ENCODE data around the gene SMARCD2.

Gene SMARCD2

DNA sequence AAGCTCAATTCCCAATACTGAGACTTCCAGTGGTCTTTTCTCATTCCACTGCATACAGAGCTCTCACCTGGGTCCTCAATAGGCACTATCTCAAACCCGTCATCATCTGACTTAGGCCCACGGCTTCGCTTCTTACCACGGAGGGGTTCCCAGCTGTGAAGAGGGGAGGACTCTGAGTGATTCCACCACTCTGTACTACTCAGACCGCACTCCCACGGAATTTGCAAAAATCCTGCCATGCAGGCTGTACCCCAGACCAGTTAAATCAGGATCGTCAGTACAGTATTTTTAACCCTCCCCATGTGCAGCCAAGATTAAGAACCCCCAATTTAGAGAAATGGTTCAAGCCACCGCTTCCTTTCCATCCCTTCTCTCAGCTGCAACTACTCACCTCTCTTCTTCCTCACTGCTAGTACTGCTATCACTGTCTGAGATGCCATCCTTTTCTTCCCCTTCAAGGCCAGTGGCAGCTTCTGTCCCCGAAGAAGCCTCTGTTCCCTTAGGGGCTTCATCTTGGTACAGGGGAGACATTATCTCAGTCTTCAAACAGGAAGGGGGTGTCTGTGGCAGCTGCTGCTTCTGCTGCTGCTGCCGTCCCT is 21.4 kb downstream of the SMARCD2 start:
- TF ChIP-seq FOXP2 (optimal IDR thresholded peaks at IDR 0.05; ENCODE audit: borderline replicate concordance, extremely low read depth, extremely low read length, insufficient read depth): no peak
- TF ChIP-seq SIN3A (IDR thresholded peaks at IDR 0.05; ENCODE audit: borderline replicate concordance, insufficient read depth, low read length): no peak
- TF ChIP-seq, protein P1, sequence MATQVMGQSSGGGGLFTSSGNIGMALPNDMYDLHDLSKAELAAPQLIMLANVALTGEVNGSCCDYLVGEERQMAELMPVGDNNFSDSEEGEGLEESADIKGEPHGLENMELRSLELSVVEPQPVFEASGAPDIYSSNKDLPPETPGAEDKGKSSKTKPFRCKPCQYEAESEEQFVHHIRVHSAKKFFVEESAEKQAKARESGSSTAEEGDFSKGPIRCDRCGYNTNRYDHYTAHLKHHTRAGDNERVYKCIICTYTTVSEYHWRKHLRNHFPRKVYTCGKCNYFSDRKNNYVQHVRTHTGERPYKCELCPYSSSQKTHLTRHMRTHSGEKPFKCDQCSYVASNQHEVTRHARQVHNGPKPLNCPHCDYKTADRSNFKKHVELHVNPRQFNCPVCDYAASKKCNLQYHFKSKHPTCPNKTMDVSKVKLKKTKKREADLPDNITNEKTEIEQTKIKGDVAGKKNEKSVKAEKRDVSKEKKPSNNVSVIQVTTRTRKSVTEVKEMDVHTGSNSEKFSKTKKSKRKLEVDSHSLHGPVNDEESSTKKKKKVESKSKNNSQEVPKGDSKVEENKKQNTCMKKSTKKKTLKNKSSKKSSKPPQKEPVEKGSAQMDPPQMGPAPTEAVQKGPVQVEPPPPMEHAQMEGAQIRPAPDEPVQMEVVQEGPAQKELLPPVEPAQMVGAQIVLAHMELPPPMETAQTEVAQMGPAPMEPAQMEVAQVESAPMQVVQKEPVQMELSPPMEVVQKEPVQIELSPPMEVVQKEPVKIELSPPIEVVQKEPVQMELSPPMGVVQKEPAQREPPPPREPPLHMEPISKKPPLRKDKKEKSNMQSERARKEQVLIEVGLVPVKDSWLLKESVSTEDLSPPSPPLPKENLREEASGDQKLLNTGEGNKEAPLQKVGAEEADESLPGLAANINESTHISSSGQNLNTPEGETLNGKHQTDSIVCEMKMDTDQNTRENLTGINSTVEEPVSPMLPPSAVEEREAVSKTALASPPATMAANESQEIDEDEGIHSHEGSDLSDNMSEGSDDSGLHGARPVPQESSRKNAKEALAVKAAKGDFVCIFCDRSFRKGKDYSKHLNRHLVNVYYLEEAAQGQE (IDR thresholded peaks at IDR 0.05; ENCODE audit: insufficient read depth in 1 of 2, low read depth in 2 of 2, low read length in 2 of 2): no peak
- TF ChIP-seq POLR2AphosphoS5 (IDR thresholded peaks at IDR 0.05; ENCODE audit: low read depth, low read length): no peak; the same call in 1 of the 2 replicates
- TF ChIP-seq TAF1 (IDR thresholded peaks at IDR 0.05; ENCODE audit: borderline replicate concordance, insufficient read depth, low read length): no peak

DNA sequence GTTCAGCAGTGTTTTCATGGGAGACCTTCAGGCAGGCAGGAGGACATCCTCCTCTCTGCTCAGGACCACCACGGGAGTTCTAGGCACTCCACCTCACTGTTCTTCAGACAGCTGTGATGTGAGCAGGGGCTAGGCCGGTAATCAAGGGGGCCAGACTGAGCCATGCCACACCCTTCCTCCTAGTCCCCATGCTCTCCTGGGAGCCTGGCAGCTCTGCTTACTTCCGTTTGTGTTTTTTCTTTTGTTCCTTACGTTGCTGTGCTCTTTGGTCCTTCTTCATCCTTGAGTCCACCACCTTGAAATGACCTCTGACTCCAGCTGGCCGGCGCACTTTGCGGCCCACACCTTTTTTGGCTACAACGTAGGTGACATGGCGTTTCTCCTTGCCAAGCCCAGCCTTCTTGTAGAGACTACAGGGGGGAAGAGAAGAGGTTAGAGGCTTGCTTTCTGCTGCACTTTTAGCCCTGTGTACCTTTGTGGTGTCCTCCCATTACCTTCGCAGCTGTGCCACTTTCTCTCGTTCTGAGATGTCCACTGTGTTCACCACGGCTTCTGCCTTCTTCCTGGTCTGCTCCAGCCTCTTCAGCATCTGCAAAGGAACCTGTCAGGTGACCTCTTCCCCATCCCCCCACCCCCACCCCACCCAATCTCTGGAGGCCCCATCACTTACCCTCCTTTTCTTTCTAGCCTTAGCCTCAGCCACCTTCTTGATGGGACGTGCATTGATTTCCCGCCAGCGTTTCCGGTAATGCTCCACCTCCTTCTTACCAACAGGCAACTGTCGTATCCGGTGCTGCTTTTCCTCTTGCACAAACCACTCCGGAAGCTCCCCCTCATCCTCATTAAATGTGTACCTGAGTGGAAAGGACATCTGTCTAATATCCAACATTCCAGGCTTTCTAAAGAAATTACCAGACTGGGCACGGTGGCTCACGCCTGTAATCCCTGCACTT is 22.6 kb downstream of the SMARCD2 start:
- TF ChIP-seq, protein P1 (IDR thresholded peaks at IDR 0.05; ENCODE audit: insufficient read depth in 1 of 2, low read depth in 2 of 2, low read length in 2 of 2): no peak
- TF ChIP-seq TAF1 (IDR thresholded peaks at IDR 0.05; ENCODE audit: borderline replicate concordance, insufficient read depth, low read length) (no peak), SIN3A (IDR thresholded peaks at IDR 0.05; ENCODE audit: borderline replicate concordance, insufficient read depth, low read length) (no peak), POLR2AphosphoS5 (IDR thresholded peaks at IDR 0.05; ENCODE audit: low read depth, low read length) (0 out of 2 replicates have a peak, but pooled peaks have one; percentile 45)

DNA sequence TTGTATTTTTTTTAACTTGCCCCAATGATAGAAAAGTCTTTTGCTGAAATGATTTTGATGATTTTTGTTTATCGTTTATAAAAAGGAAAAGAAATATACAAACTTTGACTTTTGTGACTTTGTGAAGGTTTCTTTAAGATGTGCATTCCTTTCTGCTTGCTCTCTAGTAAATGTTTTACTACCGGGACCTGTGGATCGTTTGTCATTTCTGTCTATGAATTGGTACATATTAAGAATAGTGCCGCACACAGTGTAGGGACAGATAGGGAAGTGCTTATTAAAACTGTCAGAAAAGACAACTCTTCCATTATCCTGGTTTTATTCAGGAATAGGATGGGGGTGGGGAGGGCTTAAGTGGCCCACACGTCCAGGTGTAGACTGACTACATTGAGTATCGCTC is 23.4 kb downstream of the SMARCD2 start:
- TF ChIP-seq, protein P1 (IDR thresholded peaks at IDR 0.05; ENCODE audit: insufficient read depth in 1 of 2, low read depth in 2 of 2, low read length in 2 of 2): no peak
- TF ChIP-seq SIN3A (IDR thresholded peaks at IDR 0.05; ENCODE audit: borderline replicate concordance, insufficient read depth, low read length): no peak
- no peak for TF ChIP-seq TAF1 (IDR thresholded peaks at IDR 0.05; ENCODE audit: borderline replicate concordance, insufficient read depth, low read length)
- TF ChIP-seq POLR2AphosphoS5 (IDR thresholded peaks at IDR 0.05; ENCODE audit: low read depth, low read length): no peak
- no peak for TF ChIP-seq FOXP2 (optimal IDR thresholded peaks at IDR 0.05; ENCODE audit: borderline replicate concordance, extremely low read depth, extremely low read length, insufficient read depth)

DNA sequence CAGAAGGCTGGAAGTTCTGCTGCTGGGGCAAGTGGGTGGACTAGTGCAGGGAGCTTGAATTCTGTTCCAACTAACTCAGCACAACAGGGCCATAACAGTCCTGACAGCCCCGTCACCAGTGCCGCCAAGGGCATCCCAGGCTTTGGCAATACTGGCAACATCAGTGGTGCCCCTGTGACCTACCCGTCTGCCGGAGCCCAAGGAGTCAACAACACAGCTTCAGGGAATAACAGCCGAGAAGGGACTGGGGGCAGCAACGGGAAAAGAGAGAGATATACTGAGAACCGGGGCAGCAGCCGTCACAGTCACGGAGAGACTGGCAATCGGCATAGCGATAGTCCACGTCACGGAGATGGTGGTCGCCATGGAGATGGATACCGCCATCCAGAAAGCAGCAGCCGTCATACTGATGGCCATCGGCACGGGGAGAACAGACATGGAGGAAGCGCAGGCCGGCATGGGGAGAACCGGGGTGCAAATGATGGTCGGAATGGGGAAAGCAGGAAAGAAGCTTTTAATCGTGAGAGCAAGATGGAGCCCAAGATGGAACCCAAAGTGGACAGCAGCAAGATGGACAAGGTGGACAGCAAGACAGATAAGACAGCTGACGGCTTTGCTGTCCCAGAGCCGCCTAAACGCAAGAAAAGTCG is 24.6 kb downstream of the SMARCD2 start:
- TF ChIP-seq SIN3A (IDR thresholded peaks at IDR 0.05; ENCODE audit: borderline replicate concordance, insufficient read depth, low read length): no peak
- TF ChIP-seq POLR2AphosphoS5 (IDR thresholded peaks at IDR 0.05; ENCODE audit: low read depth, low read length): peak; percentile 50; the same call in 1 of the 2 replicates
- no peak for TF ChIP-seq FOXP2 (optimal IDR thresholded peaks at IDR 0.05; ENCODE audit: borderline replicate concordance, extremely low read depth, extremely low read length, insufficient read depth)
- no peak for TF ChIP-seq TAF1 (IDR thresholded peaks at IDR 0.05; ENCODE audit: borderline replicate concordance, insufficient read depth, low read length)
- TF ChIP-seq, protein P1 (IDR thresholded peaks at IDR 0.05; ENCODE audit: insufficient read depth in 1 of 2, low read depth in 2 of 2, low read length in 2 of 2): no peak
